Measurements from ENCODE around the gene RPSA. TPM values are rescaled to one million over a fixed set of nuclear protein-coding genes. Genes with fewer than 3 reads are reported as not detected.

Gene RPSA
- total RNA-seq, 2 donors from 2014 or later = 1,584 to 1,777 TPM

- Mint-ChIP-seq H3K4me1 (no peaks in the 10 kb centered on the region), H3K4me3 (no peak overlapping the region), H3K27ac (no peak overlapping the region), H3K36me3 (ENCODE audit: low read depth) (no peaks in the 10 kb centered on the region), H3K9me3 (no peaks in the 10 kb centered on the region), H3K27me3 (ENCODE audit: insufficient read depth) (peaks cover 6% of the 10 kb centered on the region)
- no peaks in the 10 kb centered on the region for H3K27me3 ChIP-seq (ENCODE audit: control insufficient read depth, insufficient read depth, low read length, poor library complexity, severe bottlenecking)
- TF ChIP-seq CTCF (conservative IDR thresholded peaks at IDR 0.05) = no peak
- H3K4me1 ChIP-seq (ENCODE audit: control insufficient read depth, insufficient read depth, low read length) = no peaks in the 10 kb centered on the region
- DNase-seq = no peak
- H3K36me3 ChIP-seq (ENCODE audit: control insufficient read depth, insufficient read depth, low read length) = no peaks in the 10 kb centered on the region
- no peak overlapping the region for H3K4me3 ChIP-seq (ENCODE audit: low read length)
- no peak overlapping the region for H3K9ac ChIP-seq (ENCODE audit: extremely low read depth, low read length, poor library complexity, severe bottlenecking)
- no peaks in the 10 kb centered on the region for H3K9me3 ChIP-seq (ENCODE audit: control insufficient read depth, low read length)
- H3K27ac ChIP-seq (ENCODE audit: low read depth, low read length) = no peak overlapping the region
- 92 to 98% methylated on average over 8 to 11 of the region's 11 CpGs for WGBS, 2 experiments (ENCODE audit: insufficient coverage in 1 of 2, insufficient read length in 1 of 2)
These were observed 22.9 kb downstream of the RPSA start for GRCh38 chr3:39429466-39429865.

- no peak for DNase-seq
- no peaks in the 10 kb centered on the region for H3K9me3 Mint-ChIP-seq
- no peak overlapping the region for H3K4me3 Mint-ChIP-seq
- H3K27me3 ChIP-seq (ENCODE audit: control insufficient read depth, insufficient read depth, low read length, poor library complexity, severe bottlenecking) = no peaks in the 10 kb centered on the region
- H3K27me3 Mint-ChIP-seq (ENCODE audit: insufficient read depth) = peaks cover 4% of the 10 kb centered on the region
- H3K36me3 ChIP-seq (ENCODE audit: control insufficient read depth, insufficient read depth, low read length) = no peaks in the 10 kb centered on the region
- 95 to 97% methylated on average over 4 to 5 of the region's 5 CpGs for WGBS, 2 experiments (ENCODE audit: insufficient coverage in 1 of 2, insufficient read length in 1 of 2)
- H3K9ac ChIP-seq (ENCODE audit: extremely low read depth, low read length, poor library complexity, severe bottlenecking) = no peak overlapping the region
- no peaks in the 10 kb centered on the region for H3K4me1 ChIP-seq (ENCODE audit: control insufficient read depth, insufficient read depth, low read length)
- no peaks in the 10 kb centered on the region for H3K36me3 Mint-ChIP-seq (ENCODE audit: low read depth)
- no peak overlapping the region for H3K27ac ChIP-seq (ENCODE audit: low read depth, low read length)
- no peaks in the 10 kb centered on the region for H3K4me1 Mint-ChIP-seq
- TF ChIP-seq CTCF (conservative IDR thresholded peaks at IDR 0.05) = no peak
- H3K27ac Mint-ChIP-seq = no peak overlapping the region
- H3K9me3 ChIP-seq (ENCODE audit: control insufficient read depth, low read length) = no peaks in the 10 kb centered on the region
- no peak overlapping the region for H3K4me3 ChIP-seq (ENCODE audit: low read length)
These were observed 25.8 kb downstream of the RPSA start for GRCh38 chr3:39432342-39432741.

- no peak overlapping the region for H3K4me3 Mint-ChIP-seq
These were observed 27.1 kb downstream of the RPSA start for GRCh38 chr3:39433642-39434041.

More at GRCh38 chr3:39433642-39434041, 27.1 kb downstream of the RPSA start:
- Mint-ChIP-seq H3K27me3 (ENCODE audit: insufficient read depth) (peaks cover 4% of the 10 kb centered on the region), H3K27ac (no peak overlapping the region), H3K36me3 (ENCODE audit: low read depth) (no peaks in the 10 kb centered on the region), H3K9me3 (no peaks in the 10 kb centered on the region), H3K4me1 (no peaks in the 10 kb centered on the region)
- Histone ChIP-seq H3K9me3 (ENCODE audit: control insufficient read depth, low read length) (no peaks in the 10 kb centered on the region), H3K9ac (ENCODE audit: extremely low read depth, low read length, poor library complexity, severe bottlenecking) (no peak overlapping the region), H3K4me3 (ENCODE audit: low read length) (no peak overlapping the region), H3K27me3 (ENCODE audit: control insufficient read depth, insufficient read depth, low read length, poor library complexity, severe bottlenecking) (no peaks in the 10 kb centered on the region), H3K27ac (ENCODE audit: low read depth, low read length) (no peak overlapping the region), H3K36me3 (ENCODE audit: control insufficient read depth, insufficient read depth, low read length) (no peaks in the 10 kb centered on the region), H3K4me1 (ENCODE audit: control insufficient read depth, insufficient read depth, low read length) (no peaks in the 10 kb centered on the region)
- no peak for DNase-seq
- 90% methylated on average over 3 of the region's 3 CpGs; no CpG with 5 or more reads in 1 of the 2 experiments for WGBS, 2 experiments (ENCODE audit: insufficient coverage in 1 of 2, insufficient read length in 1 of 2)
- no peak for TF ChIP-seq CTCF (conservative IDR thresholded peaks at IDR 0.05)
